IMR-90 (cell line): ENCODE data around the gene FCRL5. TPM values are rescaled to one million over a fixed set of nuclear protein-coding genes. Genes with fewer than 3 reads are reported as not detected.

ENCODE experiments used
- ATAC-seq: fragments of 200-7000 bp; cut with Tn5 transposase; 2 replicates; pipeline ENCODE4 v1.9.1; 2020; ENCODE audit warnings: low read depth, mild to moderate bottlenecking, moderate library complexity
- BruUV-seq: library from RNA; stranded (reverse); fragments of 400-500 nt; replicated peaks from 2 replicates; lab custom pipeline; 2021; lab: Mats Ljungman, UMichigan
- CTCF ChIA-PET: fragments of 300-600 bp; formaldehyde crosslinking; extraction: SDS; loops from one replicate; lab custom pipeline; 2021; ENCODE audit warnings: antibody characterized with exemption; lab: Yijun Ruan, JAX
- POLR2A ChIA-PET: fragments of 300-600 bp; sonication (Branson Sonifier 250); formaldehyde crosslinking; loops from one replicate; lab custom pipeline; 2022; ENCODE audit warnings: antibody characterized with exemption; ENCODE audit not compliant: unreplicated experiment; lab: Charles Lee
- DNase-seq: peaks from one replicate; pipeline ENCODE4 v3.0.0; 2013
- H2AFZ ChIP-seq: replicated peaks from 2 replicates; pipeline ENCODE3; 2013; ENCODE audit warnings: low read length, mild to moderate bottlenecking; ENCODE audit not compliant: poor library complexity
- H2AK5ac ChIP-seq: 2 replicates; pipeline ENCODE4 v1.6.1; 2013; ENCODE audit warnings: low read depth, low read length, inconsistent platforms
- H2AK9ac ChIP-seq: replicated peaks from 2 replicates; pipeline ENCODE3; 2013; ENCODE audit warnings: mild to moderate bottlenecking, low read depth, low read length, moderate library complexity; ENCODE audit not compliant: poor library complexity
- H2BK120ac ChIP-seq: 2 replicates; pipeline ENCODE4 v1.6.1; 2013; ENCODE audit warnings: low read depth, low read length, inconsistent platforms
- H2BK15ac ChIP-seq: 3 replicates; pipeline ENCODE4 v1.6.1; 2013; ENCODE audit warnings: low read depth, low read length, inconsistent platforms
- H2BK20ac ChIP-seq: 2 replicates; pipeline ENCODE4 v1.6.1; 2013; ENCODE audit warnings: low read depth, mild to moderate bottlenecking, inconsistent platforms, low read length, moderate library complexity
- H2BK5ac ChIP-seq: 2 replicates; pipeline ENCODE4 v1.6.1; 2013; ENCODE audit warnings: mild to moderate bottlenecking, low read depth, low read length, inconsistent platforms; ENCODE audit not compliant: poor library complexity, severe bottlenecking
- H3K14ac ChIP-seq: replicated peaks from 2 replicates; pipeline ENCODE4 v1.6.1; 2013; ENCODE audit warnings: low read depth, low read length, inconsistent platforms
- H3K18ac ChIP-seq: 2 replicates; pipeline ENCODE4 v1.6.1; 2013; ENCODE audit warnings: low read depth, low read length, control low read depth
- H3K23ac ChIP-seq: 2 replicates; pipeline ENCODE4 v1.6.1; 2013; ENCODE audit warnings: low read depth, low read length, inconsistent platforms
- H3K27ac ChIP-seq: 2 replicates; pipeline ENCODE4 v1.5.1; 2013; ENCODE audit warnings: mild to moderate bottlenecking, control low read depth, low read length; ENCODE audit not compliant: insufficient read depth
- H3K27me3 ChIP-seq: 2 replicates; pipeline ENCODE4 v1.6.1; 2013; ENCODE audit warnings: low read length; ENCODE audit not compliant: control insufficient read depth, insufficient read depth
- H3K36me3 ChIP-seq: 2 replicates; pipeline ENCODE4 v1.6.1; 2013; ENCODE audit warnings: low read length, mixed read lengths; ENCODE audit not compliant: control insufficient read depth, insufficient read depth
- H3K4ac ChIP-seq: 2 replicates; pipeline ENCODE4 v1.6.1; 2013; ENCODE audit warnings: low read depth, low read length, inconsistent platforms
- H3K4me1 ChIP-seq: 2 replicates; pipeline ENCODE4 v1.6.1; 2013; ENCODE audit warnings: low read length, mixed read lengths; ENCODE audit not compliant: control insufficient read depth, insufficient read depth
- H3K4me2 ChIP-seq: 2 replicates; pipeline ENCODE4 v1.6.1; 2013; ENCODE audit warnings: low read depth, mild to moderate bottlenecking, control low read depth, low read length, moderate library complexity
- H3K4me3 ChIP-seq: 2 replicates; pipeline ENCODE4 v1.5.1; 2013; ENCODE audit warnings: low read depth, mild to moderate bottlenecking, control low read depth, low read length, moderate library complexity; ENCODE audit not compliant: insufficient read depth
- H3K56ac ChIP-seq: 2 replicates; pipeline ENCODE4 v1.6.1; 2013; ENCODE audit warnings: low read length, inconsistent platforms; ENCODE audit not compliant: insufficient read depth; ENCODE audit errors: extremely low read depth
- H3K79me1 ChIP-seq, 2 experiments: 2 replicates each; pipeline ENCODE4 v1.6.1; 2013; ENCODE audit warnings: low read length in 2 of 2, inconsistent platforms in 1 of 2, low read depth in 1 of 2
- H3K9ac ChIP-seq: 2 replicates; pipeline ENCODE4 v1.6.1; 2013; ENCODE audit warnings: low read depth, low read length, control low read depth
- H3K9me1 ChIP-seq: 2 replicates; pipeline ENCODE4 v1.6.1; 2013; ENCODE audit warnings: low read length, inconsistent platforms; ENCODE audit not compliant: insufficient read depth
- H3K9me3 ChIP-seq: 2 replicates; pipeline ENCODE4 v1.6.1; 2013; ENCODE audit warnings: low read length; ENCODE audit not compliant: control insufficient read depth, insufficient read depth
- H4K20me1 ChIP-seq: 2 replicates; pipeline ENCODE4 v1.6.1; 2013; ENCODE audit warnings: low read length, inconsistent platforms; ENCODE audit not compliant: insufficient read depth
- H4K5ac ChIP-seq: 2 replicates; pipeline ENCODE4 v1.6.1; 2013; ENCODE audit warnings: mild to moderate bottlenecking, low read depth, low read length, control low read depth
- H4K8ac ChIP-seq, 2 experiments: 2 replicates each; pipeline ENCODE4 v1.6.1; 2013; ENCODE audit warnings: low read depth in 2 of 2, low read length in 2 of 2, control low read depth in 1 of 2, inconsistent platforms in 1 of 2
- H4K91ac ChIP-seq: 2 replicates; pipeline ENCODE4 v1.6.1; 2013; ENCODE audit warnings: low read depth, low read length, inconsistent platforms; ENCODE audit not compliant: insufficient read depth
- BHLHE40 ChIP-seq: fragments of 150-350 bp; IDR thresholded peaks from 2 replicates; pipeline ENCODE4 v1.6.1; 2016; ENCODE audit warnings: mild to moderate bottlenecking, low read depth, low read length
- CEBPB ChIP-seq: IDR thresholded peaks from 2 replicates; pipeline ENCODE4 v1.6.1; 2012; ENCODE audit warnings: low read depth, low read length, improper control_type of control experiment
- CHD1 ChIP-seq: IDR thresholded peaks from 2 replicates; pipeline ENCODE4 v1.6.1; 2012; ENCODE audit warnings: low read depth, low read length, improper control_type of control experiment
- FOS ChIP-seq: fragments of 150-350 bp; IDR thresholded peaks from 2 replicates; pipeline ENCODE4 v1.6.1; 2016; ENCODE audit warnings: low read depth, low read length
- MAFK ChIP-seq: IDR thresholded peaks from 2 replicates; pipeline ENCODE4 v1.6.1; 2012; ENCODE audit warnings: low read depth, low read length, improper control_type of control experiment
- MAZ ChIP-seq: IDR thresholded peaks from 2 replicates; pipeline ENCODE4 v1.6.1; 2012; ENCODE audit warnings: low read depth, mild to moderate bottlenecking, low read length, improper control_type of control experiment, moderate library complexity, borderline replicate concordance
- MXI1 ChIP-seq: IDR thresholded peaks from 2 replicates; pipeline ENCODE4 v1.6.1; 2012; ENCODE audit warnings: low read depth, mild to moderate bottlenecking, low read length, moderate library complexity, borderline replicate concordance
- NFE2L2 ChIP-seq: fragments of 150-350 bp; IDR thresholded peaks from 2 replicates; pipeline ENCODE4 v1.6.1; 2016; ENCODE audit warnings: low read depth, mild to moderate bottlenecking, low read length
- POLR2A ChIP-seq: IDR thresholded peaks from 2 replicates; pipeline ENCODE4 v1.6.1; 2012; ENCODE audit warnings: mild to moderate bottlenecking, low read depth, low read length
- RAD21 ChIP-seq: IDR thresholded peaks from 2 replicates; pipeline ENCODE4 v1.6.1; 2012; ENCODE audit warnings: low read length, improper control_type of control experiment
- RCOR1 ChIP-seq: IDR thresholded peaks from 2 replicates; pipeline ENCODE4 v1.6.1; 2012; ENCODE audit warnings: mild to moderate bottlenecking, low read length, improper control_type of control experiment; ENCODE audit not compliant: insufficient replicate concordance
- RFX5 ChIP-seq: IDR thresholded peaks from 2 replicates; pipeline ENCODE4 v1.8.0; 2012; ENCODE audit warnings: low read depth, mild to moderate bottlenecking, low read length, moderate library complexity
- SMC3 ChIP-seq: fragments of 150-350 bp; IDR thresholded peaks from 2 replicates; pipeline ENCODE4 v1.6.1; 2016; ENCODE audit warnings: low read depth, mild to moderate bottlenecking, antibody characterized with exemption, low read length, moderate library complexity
- WGBS, 2 experiments: methylation state at CpG; one replicate each; pipeline versions ENCODE4 v1.1.5 to v1.1.7; 2013; ENCODE audit warnings: missing lambda C conversion rate in 2 of 2; ENCODE audit not compliant: insufficient read length in 1 of 2; ENCODE audit errors: extremely low coverage in 2 of 2; 5-methylcytosine and 5-hydroxymethylcytosine counted together
- dilution Hi-C: fragments of 300-500 bp; cut with HindIII; formaldehyde crosslinking; loops from one replicate; pipeline ENCODE4 v1.14.3; 2018; ENCODE audit warnings: low sequenced_read_pairs; ENCODE audit not compliant: unreplicated experiment
- in situ Hi-C: fragments of 300-500 bp; cut with MboI; formaldehyde crosslinking; loops from 3 replicates; pipeline ENCODE4 v1.14.3; 2019; ENCODE audit warnings: low sequenced_read_pairs, inconsistent platforms, mixed read lengths
- intact Hi-C: fragments of 100-400 bp; cut with micrococcal nuclease; formaldehyde crosslinking; loops from 2 replicates; pipeline ENCODE4 v1.10.0; 2022
- polyA plus RNA-seq, 3 experiments: library from polyadenylated mRNA; depleted of rRNA; stranded (reverse); fragments of >200 nt; gene quantifications; 2 replicates each; pipeline ENCODE4 v1.2.3, GENCODE V29; 2012; ENCODE audit warnings: low replicate concordance in 1 of 3
- total RNA-seq: library from RNA; depleted of rRNA; stranded (reverse); fragments of >200 nt; gene quantifications from 2 replicates; pipeline ENCODE4 v1.2.3, GENCODE V29; 2012
- TF ChIP-seq, protein P1 (sequence below): conservative IDR thresholded peaks from 2 replicates; pipeline ENCODE4 v1.5.1; 2012; ENCODE audit warnings: mild to moderate bottlenecking, low read depth, low read length, improper control_type of control experiment
- TF ChIP-seq, protein P2 (sequence below): fragments of 150-350 bp; IDR thresholded peaks from 2 replicates; pipeline ENCODE4 v1.6.1; 2016; ENCODE audit warnings: low read depth, mild to moderate bottlenecking, low read length, moderate library complexity, borderline replicate concordance
- TF ChIP-seq, protein P3 (sequence below): fragments of 150-350 bp; IDR thresholded peaks from 2 replicates; pipeline ENCODE4 v1.6.1; 2017; ENCODE audit warnings: mild to moderate bottlenecking, antibody characterized with exemption, low read length, low read depth

FCRL5 gene
- total and polyA plus RNA-seq, 2 of the 4 experiments (the other 2 are of a cell fraction), result not detected

DNA sequence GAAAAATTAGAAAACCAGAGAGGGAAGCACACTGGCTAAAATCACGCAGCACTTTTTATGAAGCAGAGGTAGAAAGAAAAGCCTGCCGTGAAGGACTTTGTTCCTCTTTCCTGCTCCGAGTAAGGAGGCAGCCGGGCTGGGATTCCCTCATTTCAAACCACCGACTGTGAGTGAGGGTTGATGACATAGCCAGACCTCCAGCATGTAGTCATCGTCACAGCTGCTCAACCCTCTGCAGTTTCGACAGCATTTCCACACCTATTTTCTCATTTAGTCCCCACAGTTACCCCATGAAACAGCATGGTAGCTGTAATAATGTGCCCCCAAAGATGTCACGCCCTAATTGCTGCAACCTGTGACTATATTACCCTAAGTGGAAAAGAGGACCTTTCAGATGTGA is 35.3 kb downstream of the FCRL5 start:
- Histone ChIP-seq H2AFZ (no peak overlapping the region), H2AK9ac (no peak overlapping the region), H3K56ac (no peak overlapping the region), H3K27ac (no peak overlapping the region), H3K23ac (no peak overlapping the region), H3K4ac (no peak overlapping the region), H3K27me3 (no peaks in the 10 kb centered on the region), H3K4me1 (no peaks in the 10 kb centered on the region), H3K14ac (no peak overlapping the region), H4K91ac (no peak overlapping the region), H3K4me3 (no peak overlapping the region), H4K8ac (no peak overlapping the region), H2BK120ac (no peak overlapping the region), H3K36me3 (no peaks in the 10 kb centered on the region), H3K18ac (no peak overlapping the region), H2BK15ac (no peak overlapping the region), H2BK20ac (no peak overlapping the region), H3K9ac (no peak overlapping the region), H3K9me1 (no peaks in the 10 kb centered on the region), H4K5ac (no peak overlapping the region), H3K79me1 (no peaks in the 10 kb centered on the region), H2AK5ac (no peak overlapping the region), H4K20me1 (no peaks in the 10 kb centered on the region), H3K4me2 (no peak overlapping the region), H2BK5ac (no peak overlapping the region), H3K9me3 (no peaks in the 10 kb centered on the region)
- no TSS peak for BruUV-seq
- ChIA-PET CTCF (no interaction called here), POLR2A (no interaction called here)
- TF ChIP-seq MAFK (no peak), RCOR1 (no peak), RAD21 (no peak), SMC3 (no peak), RFX5 (no peak), NFE2L2 (no peak), MAZ (no peak), FOS (no peak), CHD1 (no peak), POLR2A (no peak), CEBPB (no peak), BHLHE40 (no peak), MXI1 (no peak)
- TF ChIP-seq, protein P1, sequence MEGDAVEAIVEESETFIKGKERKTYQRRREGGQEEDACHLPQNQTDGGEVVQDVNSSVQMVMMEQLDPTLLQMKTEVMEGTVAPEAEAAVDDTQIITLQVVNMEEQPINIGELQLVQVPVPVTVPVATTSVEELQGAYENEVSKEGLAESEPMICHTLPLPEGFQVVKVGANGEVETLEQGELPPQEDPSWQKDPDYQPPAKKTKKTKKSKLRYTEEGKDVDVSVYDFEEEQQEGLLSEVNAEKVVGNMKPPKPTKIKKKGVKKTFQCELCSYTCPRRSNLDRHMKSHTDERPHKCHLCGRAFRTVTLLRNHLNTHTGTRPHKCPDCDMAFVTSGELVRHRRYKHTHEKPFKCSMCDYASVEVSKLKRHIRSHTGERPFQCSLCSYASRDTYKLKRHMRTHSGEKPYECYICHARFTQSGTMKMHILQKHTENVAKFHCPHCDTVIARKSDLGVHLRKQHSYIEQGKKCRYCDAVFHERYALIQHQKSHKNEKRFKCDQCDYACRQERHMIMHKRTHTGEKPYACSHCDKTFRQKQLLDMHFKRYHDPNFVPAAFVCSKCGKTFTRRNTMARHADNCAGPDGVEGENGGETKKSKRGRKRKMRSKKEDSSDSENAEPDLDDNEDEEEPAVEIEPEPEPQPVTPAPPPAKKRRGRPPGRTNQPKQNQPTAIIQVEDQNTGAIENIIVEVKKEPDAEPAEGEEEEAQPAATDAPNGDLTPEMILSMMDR, result no peak
- TF ChIP-seq, protein P2, sequence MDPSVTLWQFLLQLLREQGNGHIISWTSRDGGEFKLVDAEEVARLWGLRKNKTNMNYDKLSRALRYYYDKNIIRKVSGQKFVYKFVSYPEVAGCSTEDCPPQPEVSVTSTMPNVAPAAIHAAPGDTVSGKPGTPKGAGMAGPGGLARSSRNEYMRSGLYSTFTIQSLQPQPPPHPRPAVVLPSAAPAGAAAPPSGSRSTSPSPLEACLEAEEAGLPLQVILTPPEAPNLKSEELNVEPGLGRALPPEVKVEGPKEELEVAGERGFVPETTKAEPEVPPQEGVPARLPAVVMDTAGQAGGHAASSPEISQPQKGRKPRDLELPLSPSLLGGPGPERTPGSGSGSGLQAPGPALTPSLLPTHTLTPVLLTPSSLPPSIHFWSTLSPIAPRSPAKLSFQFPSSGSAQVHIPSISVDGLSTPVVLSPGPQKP, result no peak
- TF ChIP-seq, protein P3, sequence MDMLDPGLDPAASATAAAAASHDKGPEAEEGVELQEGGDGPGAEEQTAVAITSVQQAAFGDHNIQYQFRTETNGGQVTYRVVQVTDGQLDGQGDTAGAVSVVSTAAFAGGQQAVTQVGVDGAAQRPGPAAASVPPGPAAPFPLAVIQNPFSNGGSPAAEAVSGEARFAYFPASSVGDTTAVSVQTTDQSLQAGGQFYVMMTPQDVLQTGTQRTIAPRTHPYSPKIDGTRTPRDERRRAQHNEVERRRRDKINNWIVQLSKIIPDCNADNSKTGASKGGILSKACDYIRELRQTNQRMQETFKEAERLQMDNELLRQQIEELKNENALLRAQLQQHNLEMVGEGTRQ, result no peak
- dilution Hi-C loops, result no loop called here
- intact Hi-C loops, result no loop called here
- ATAC-seq (no peak), DNase-seq (no peak)
- WGBS, 2 experiments, result no CpG with 5 or more reads among the region's 8 CpGs
- in situ Hi-C loops, result no loop called here
